ENCODE results near the gene LAD1.

GRCh38 chr1:201351617-201352016 lies 47.5 kb downstream of the LAD1 start:
- TF ChIP-seq, protein P1, sequence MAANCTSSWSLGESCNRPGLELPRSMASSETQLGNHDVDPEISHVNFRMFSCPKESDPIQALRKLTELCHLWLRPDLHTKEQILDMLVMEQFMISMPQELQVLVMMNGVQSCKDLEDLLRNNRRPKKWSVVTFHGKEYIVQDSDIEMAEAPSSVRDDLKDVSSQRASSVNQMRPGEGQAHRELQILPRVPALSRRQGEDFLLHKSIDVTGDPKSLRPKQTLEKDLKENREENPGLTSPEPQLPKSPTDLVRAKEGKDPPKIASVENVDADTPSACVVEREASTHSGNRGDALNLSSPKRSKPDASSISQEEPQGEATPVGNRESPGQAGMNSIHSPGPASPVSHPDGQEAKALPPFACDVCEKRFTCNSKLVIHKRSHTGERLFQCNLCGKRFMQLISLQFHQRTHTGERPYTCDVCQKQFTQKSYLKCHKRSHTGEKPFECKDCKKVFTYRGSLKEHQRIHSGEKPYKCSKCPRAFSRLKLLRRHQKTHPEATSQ (CRISPR knock-in tag; IDR thresholded peaks at IDR 0.05; ENCODE audit: borderline replicate concordance), result no peak
- TF ChIP-seq CEBPB (IDR thresholded peaks at IDR 0.05; ENCODE audit: borderline replicate concordance, low read depth, low read length), result no peak
- no peak for TF ChIP-seq EZH2 (conservative IDR thresholded peaks at IDR 0.05; ENCODE audit: low read depth, low read length)
- TF ChIP-seq TBL1XR1 (IDR thresholded peaks at IDR 0.05; ENCODE audit: borderline replicate concordance, low read length, partially characterized antibody), result no peak
- TF ChIP-seq, protein P2, sequence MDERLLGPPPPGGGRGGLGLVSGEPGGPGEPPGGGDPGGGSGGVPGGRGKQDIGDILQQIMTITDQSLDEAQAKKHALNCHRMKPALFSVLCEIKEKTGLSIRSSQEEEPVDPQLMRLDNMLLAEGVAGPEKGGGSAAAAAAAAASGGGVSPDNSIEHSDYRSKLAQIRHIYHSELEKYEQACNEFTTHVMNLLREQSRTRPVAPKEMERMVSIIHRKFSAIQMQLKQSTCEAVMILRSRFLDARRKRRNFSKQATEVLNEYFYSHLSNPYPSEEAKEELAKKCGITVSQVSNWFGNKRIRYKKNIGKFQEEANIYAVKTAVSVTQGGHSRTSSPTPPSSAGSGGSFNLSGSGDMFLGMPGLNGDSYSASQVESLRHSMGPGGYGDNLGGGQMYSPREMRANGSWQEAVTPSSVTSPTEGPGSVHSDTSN (CRISPR knock-in tag; IDR thresholded peaks at IDR 0.05), result no peak
- no peak for TF ChIP-seq ZNF563 (CRISPR knock-in tag; IDR thresholded peaks at IDR 0.05)
- TF ChIP-seq GABPA (IDR thresholded peaks at IDR 0.05; ENCODE audit: low read depth, low read length), result no peak
- no peak for TF ChIP-seq GABPA (CRISPR knock-in tag; IDR thresholded peaks at IDR 0.05; ENCODE audit: low read depth)
- TF ChIP-seq TAF1 (CRISPR knock-in tag; IDR thresholded peaks at IDR 0.05), result no peak
- no peak for TF ChIP-seq ZKSCAN1 (IDR thresholded peaks at IDR 0.05; ENCODE audit: low read length)

Measured in HepG2 (cell line).